Thymus (tissue), 11 donors: ENCODE measurements around the gene EVI5L. TPM values are rescaled to one million over a fixed set of nuclear protein-coding genes. Genes with fewer than 3 reads are reported as not detected.
A peak's percentile ranks its signal among the peaks of the same experiment; 100 is the strongest.

Experiments used
- DNase-seq, 9 donors: peaks; one replicate each; pipeline ENCODE4 v3.0.0-alpha.2; 2013; ENCODE audit warnings: low spot score in 9 of 9, low read depth in 6 of 9, missing footprints in 1 of 9
- H3K27ac ChIP-seq, 2 donors: one replicate each; pipeline ENCODE4 v1.5.1; 2013; ENCODE audit warnings: control low read depth in 1 of 2, low read depth in 1 of 2, low read length in 1 of 2, mild to moderate bottlenecking in 1 of 2, moderate library complexity in 1 of 2
- H3K27me3 ChIP-seq, 2 donors: one replicate each; pipeline ENCODE4 v1.5.1; 2013; ENCODE audit warnings: low read length in 1 of 2; ENCODE audit not compliant: control insufficient read depth in 2 of 2, insufficient read depth in 1 of 2
- H3K36me3 ChIP-seq, 2 donors: one replicate each; pipeline ENCODE4 v1.5.1; 2013; ENCODE audit warnings: low read length in 1 of 2, mild to moderate bottlenecking in 1 of 2, moderate library complexity in 1 of 2; ENCODE audit not compliant: control insufficient read depth in 2 of 2, insufficient read depth in 2 of 2
- H3K4me1 ChIP-seq, 2 donors: one replicate each; pipeline ENCODE4 v1.5.1; 2013; ENCODE audit warnings: low read length in 2 of 2; ENCODE audit not compliant: control insufficient read depth in 2 of 2, insufficient read depth in 2 of 2
- H3K4me3 ChIP-seq, 2 donors: one replicate each; pipeline ENCODE4 v1.5.1; 2013; ENCODE audit warnings: low read length in 2 of 2, control low read depth in 1 of 2, mild to moderate bottlenecking in 1 of 2
- H3K9me3 ChIP-seq, 2 donors: one replicate each; pipeline ENCODE4 v1.5.1; 2013; ENCODE audit warnings: low read length in 1 of 2, mild to moderate bottlenecking in 1 of 2; ENCODE audit not compliant: control insufficient read depth in 2 of 2, insufficient read depth in 1 of 2
- WGBS: extraction: QIAGEN DNeasy Blood & Tissue Kit; methylation state at CpG from one replicate; pipeline ENCODE4 v1.1.7; 2013; 5-methylcytosine and 5-hydroxymethylcytosine counted together
- polyA plus RNA-seq: library from polyadenylated mRNA; stranded (reverse); fragments of 200-250 nt; gene quantifications from one replicate; pipeline ENCODE4 v1.2.3, GENCODE V29; 2013
- total RNA-seq: library from RNA; stranded (reverse); fragments of 120-200 nt; gene quantifications from one replicate; pipeline ENCODE4 v1.2.4, GENCODE V29; 2013
- donor health status: healthy.

The EVI5L gene
- total and polyA plus RNA-seq, 2 donors = 4.9 to 7.6 TPM

- DNase-seq = no peak
- H3K27ac ChIP-seq = no peak overlapping the region
- H3K9me3 ChIP-seq = peaks cover 0 to 2% of the 10 kb centered on the region in 2 donors
- H3K36me3 ChIP-seq = no peaks in the 10 kb centered on the region
- no peak overlapping the region for H3K4me3 ChIP-seq
- H3K4me1 ChIP-seq = peaks cover under 1 to 1% of the 10 kb centered on the region in 2 donors
- WGBS = 96% methylated on average over 19 of the region's 19 CpGs
- peaks cover 2 to 28% of the 10 kb centered on the region in 2 donors for H3K27me3 ChIP-seq
Observed at GRCh38 chr19:7879836-7880235, 49.8 kb downstream of the EVI5L start.

DNA sequence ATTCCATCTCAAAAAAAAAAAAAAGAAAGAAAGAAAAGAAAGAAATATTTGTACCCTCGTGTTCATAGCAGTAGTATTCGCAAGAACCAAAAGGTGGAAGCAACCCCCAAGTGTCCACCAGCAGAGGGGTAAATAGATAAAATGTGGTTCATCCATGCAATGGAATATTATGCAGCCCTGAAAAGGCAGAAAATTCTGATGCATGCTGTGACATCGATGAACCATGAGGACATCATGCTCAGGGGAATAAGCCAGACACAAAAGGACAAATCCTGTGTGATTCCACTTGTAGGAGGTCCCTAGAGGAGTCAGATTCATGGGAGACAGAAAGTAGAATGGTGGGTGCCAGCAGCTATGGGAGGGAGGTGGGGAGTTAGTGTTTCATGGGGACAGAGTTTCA is 51.9 kb downstream of the EVI5L start:
- H3K36me3 ChIP-seq = no peaks in the 10 kb centered on the region
- H3K9me3 ChIP-seq = no peaks in the 10 kb centered on the region
- 97% methylated on average over 3 of the region's 3 CpGs for WGBS
- no peaks in the 10 kb centered on the region for H3K4me1 ChIP-seq
- no peak overlapping the region for H3K27ac ChIP-seq
- H3K4me3 ChIP-seq = no peak overlapping the region
- peaks cover 0 to 21% of the 10 kb centered on the region in 2 donors for H3K27me3 ChIP-seq
- DNase-seq = no peak

DNA sequence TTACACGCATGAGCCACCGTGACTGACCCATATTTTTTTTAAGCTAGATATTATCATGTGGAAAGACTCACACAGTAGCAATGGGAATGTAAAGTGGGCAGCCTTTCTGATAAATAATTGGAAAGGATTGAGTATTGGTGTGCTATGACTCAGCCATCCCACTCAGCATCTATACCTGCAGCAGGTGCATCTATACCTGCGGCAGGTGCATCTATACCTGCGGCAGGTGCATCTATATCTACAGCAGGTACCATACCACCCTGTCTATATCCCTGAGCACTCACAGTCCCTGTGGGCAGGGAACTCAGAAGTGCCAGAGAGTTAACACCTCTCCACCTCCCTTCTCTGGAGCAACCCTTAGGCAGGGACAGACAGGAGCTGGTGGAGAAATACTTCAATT is 53.1 kb downstream of the EVI5L start:
- Histone ChIP-seq H3K27ac (no peak overlapping the region), H3K27me3 (peaks cover 3 to 26% of the 10 kb centered on the region in 2 donors), H3K4me1 (peaks cover under 1 to 2% of the 10 kb centered on the region in 2 donors), H3K9me3 (peaks cover 0 to 6% of the 10 kb centered on the region in 2 donors), H3K36me3 (no peaks in the 10 kb centered on the region), H3K4me3 (no peak overlapping the region)
- WGBS = 99% methylated on average over 4 of the region's 4 CpGs
- no peak for DNase-seq

- WGBS = 94% methylated on average over 2 of the region's 2 CpGs
- no peak for DNase-seq
- H3K36me3 ChIP-seq = no peaks in the 10 kb centered on the region
Observed at GRCh38 chr19:7883796-7884570, 54.0 kb downstream of the EVI5L start.

DNA sequence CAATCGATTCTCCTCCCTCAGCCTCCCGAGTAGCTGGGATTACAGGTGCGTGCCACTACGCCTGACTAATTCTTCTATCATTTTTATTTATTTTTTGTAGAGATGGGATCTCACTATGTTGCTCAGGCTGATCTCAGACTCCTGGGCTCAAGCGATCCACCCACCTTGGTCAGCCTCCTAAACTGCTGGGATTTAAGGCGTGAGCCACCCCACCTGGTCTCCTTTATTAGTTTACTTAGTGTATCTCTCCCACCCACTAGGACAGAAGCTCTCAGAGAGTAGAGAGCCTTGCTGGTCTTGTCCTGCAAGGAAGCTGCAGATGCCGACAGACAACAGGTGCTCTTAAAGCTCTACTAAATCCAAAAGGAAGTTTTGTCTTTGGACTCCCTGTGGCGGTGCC is 55.8 kb downstream of the EVI5L start:
- WGBS = 96% methylated on average over 8 of the region's 8 CpGs
- H3K9me3 ChIP-seq = peaks cover 0 to 6% of the 10 kb centered on the region in 2 donors
- no peak for DNase-seq
- H3K27ac ChIP-seq = no peak overlapping the region
- no peaks in the 10 kb centered on the region for H3K36me3 ChIP-seq
- H3K4me1 ChIP-seq = peaks cover 3 to 4% of the 10 kb centered on the region in 2 donors
- H3K27me3 ChIP-seq = peaks cover 11 to 47% of the 10 kb centered on the region in 2 donors
- H3K4me3 ChIP-seq = no peak overlapping the region

More at GRCh38 chr19:7883796-7884570, 54.0 kb downstream of the EVI5L start:
- peaks cover 3 to 4% of the 10 kb centered on the region in 2 donors for H3K4me1 ChIP-seq
- peaks cover 11 to 33% of the 10 kb centered on the region in 2 donors for H3K27me3 ChIP-seq
- H3K9me3 ChIP-seq = peaks cover 0 to 6% of the 10 kb centered on the region in 2 donors
- no peak overlapping the region for H3K4me3 ChIP-seq
- H3K27ac ChIP-seq = no peak overlapping the region

- no peak for DNase-seq
- Histone ChIP-seq H3K9me3 (peaks cover 0 to 6% of the 10 kb centered on the region in 2 donors), H3K27ac (no peak overlapping the region), H3K27me3 (peaks cover 11 to 55% of the 10 kb centered on the region in 2 donors), H3K4me3 (no peak overlapping the region), H3K4me1 (peaks cover 3 to 4% of the 10 kb centered on the region in 2 donors), H3K36me3 (no peaks in the 10 kb centered on the region)
- WGBS = 78% methylated on average over 16 of the region's 16 CpGs
Observed at GRCh38 chr19:7887408-7888144, 57.6 kb downstream of the EVI5L start.

DNA sequence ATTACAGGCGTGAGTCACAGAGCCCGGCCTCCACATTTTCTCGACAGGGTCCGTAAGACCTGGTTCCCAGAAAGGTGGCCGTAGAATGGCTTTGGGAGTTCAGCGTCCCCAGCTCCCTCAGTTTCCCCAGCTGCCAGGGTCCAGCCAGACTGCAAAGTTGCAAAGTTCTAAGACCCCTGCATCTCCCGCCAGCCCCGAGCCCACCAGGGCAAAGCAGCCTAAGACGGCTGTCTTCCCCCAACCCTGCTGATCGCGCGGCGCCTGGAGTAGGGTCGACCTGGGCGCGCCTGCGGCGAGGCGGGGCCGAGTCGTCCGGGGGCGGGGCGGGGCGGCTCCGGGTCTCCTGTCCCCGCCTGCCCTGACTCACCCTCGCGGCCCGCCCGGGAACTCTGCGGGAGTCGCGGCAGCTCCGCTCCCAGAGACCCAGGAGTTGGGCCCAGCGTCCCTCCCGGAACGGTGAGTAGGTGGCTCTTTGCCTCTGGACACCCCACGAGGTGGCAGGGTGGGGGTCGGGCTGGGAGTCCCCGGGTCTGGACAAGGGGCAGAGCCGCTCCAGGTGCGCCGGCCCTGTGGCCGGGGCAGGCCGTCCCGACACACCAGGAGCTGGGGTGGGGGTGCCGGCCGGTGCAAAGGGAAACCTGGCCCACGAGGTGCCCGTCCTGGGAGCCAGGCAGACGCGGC is 58.3 kb downstream of the EVI5L start, which contains the start of gene LRRC8E:
Gene LRRC8E, plus strand, starts transcription at position 366 of the 681 bp plus-strand sequence. CDS start 7,094 bp downstream, outside the sequence.
- Histone ChIP-seq H3K4me1 (peaks cover 3 to 4% of the 10 kb centered on the region in 2 donors), H3K27me3 (peaks cover 11 to 55% of the 10 kb centered on the region in 2 donors), H3K4me3 (peak within 1 kb of the TSS in 1 of 2 donors; percentile 15), H3K27ac (no peak within 1 kb of the TSS), H3K36me3 (no peaks in the 10 kb centered on the region), H3K9me3 (peaks cover 0 to 6% of the 10 kb centered on the region in 2 donors)
- WGBS = 13% methylated on average over 53 of the region's 53 CpGs
- no peak for DNase-seq

GRCh38 chr19:7888826-7889217 is 58.8 kb downstream of the EVI5L start:
- no peaks in the 10 kb centered on the region for H3K36me3 ChIP-seq
- peaks cover 3 to 4% of the 10 kb centered on the region in 2 donors for H3K4me1 ChIP-seq
- H3K27ac ChIP-seq = no peak overlapping the region
- no peak for DNase-seq
- no peak overlapping the region for H3K4me3 ChIP-seq
- H3K27me3 ChIP-seq = peaks cover 11 to 55% of the 10 kb centered on the region in 2 donors
- WGBS = 85% methylated on average over 8 of the region's 8 CpGs
- peaks cover 0 to 6% of the 10 kb centered on the region in 2 donors for H3K9me3 ChIP-seq
